NCI-H1694 (cell line): ENCODE measurements around the gene C3orf70.

Experiments used
- DNase-seq: peaks from one replicate; lab custom pipeline; 2025; lab: John Stamatoyannopoulos, UW

The C3orf70 gene

DNA sequence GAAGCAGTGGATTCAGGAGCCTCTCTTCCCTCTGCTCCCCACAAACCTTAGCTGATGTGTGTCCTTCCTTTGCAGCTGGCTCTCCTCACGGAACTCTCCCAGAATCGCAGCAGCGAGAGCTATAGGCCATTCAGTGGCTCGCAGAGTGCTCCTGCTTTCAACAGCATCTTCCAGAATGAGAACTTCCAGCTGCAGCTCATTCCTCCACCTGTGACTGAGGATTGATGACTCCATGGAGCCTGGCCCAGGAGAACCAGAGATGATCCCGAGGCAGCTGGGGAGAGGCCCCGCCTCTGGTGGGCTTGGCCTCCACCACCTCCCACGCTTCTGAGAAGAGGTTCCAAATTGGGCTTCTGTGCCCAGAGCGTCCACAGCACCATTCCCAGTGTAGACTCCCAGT is 101.1 kb downstream of the C3orf70 start:
- no peak for DNase-seq

DNA sequence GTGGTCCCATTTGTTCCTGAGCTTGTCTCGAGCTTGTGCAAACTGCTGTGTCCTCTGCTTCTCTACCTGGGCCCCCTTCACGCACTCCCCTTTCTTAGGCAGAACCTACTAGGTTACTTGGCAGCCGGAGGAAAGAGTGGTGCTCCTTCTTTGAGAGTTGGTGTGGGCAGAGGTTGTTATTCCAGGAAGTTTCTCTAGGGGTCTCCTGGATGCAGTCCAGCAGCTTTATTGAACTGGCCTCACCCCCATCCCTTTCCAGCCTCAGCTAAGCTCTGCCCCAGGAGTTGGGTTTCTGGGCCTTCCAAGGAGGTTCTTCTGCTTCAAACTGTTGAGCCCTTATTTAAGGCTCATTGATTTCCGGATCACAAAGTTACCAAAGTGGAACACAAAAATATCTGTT is 103.2 kb downstream of the C3orf70 start:
- no peak for DNase-seq

DNA sequence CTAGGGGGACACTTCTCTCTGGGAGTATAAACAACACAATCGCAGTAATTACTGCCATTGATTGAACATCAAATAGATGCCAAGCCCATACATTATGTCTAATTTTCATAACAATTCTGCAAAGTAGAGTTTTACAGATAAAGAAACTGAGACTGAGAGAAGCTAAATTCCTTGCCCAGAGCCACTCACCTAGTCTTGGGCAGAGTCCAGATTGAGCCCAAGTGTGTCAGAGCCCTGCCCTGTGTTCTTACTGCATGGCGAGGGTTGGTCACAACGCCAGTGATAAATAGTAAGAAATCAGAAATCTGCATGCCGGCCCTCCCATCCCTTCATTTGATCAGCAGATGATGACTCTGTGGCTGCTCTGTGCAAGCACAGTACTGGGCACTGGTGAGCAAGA is 106.3 kb downstream of the C3orf70 start:
- no peak for DNase-seq

DNA sequence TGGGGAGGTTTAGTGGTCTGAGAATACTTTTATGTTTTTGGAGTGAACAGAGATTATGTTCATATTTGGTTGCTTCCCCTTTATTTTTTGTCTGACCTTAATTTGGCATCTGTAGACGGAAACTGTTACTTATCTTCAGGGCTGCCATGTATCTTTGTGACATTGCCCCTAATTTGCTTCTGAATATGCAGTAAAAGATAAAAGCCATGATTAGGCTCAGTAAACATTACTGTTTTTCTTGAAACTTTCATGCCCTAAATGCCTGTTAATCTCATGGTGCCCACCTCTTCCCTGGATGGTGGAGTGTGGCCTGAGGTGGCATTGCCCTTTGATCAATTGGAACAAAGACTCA is 106.7 kb downstream of the C3orf70 start:
- DNase-seq = no peak

DNA sequence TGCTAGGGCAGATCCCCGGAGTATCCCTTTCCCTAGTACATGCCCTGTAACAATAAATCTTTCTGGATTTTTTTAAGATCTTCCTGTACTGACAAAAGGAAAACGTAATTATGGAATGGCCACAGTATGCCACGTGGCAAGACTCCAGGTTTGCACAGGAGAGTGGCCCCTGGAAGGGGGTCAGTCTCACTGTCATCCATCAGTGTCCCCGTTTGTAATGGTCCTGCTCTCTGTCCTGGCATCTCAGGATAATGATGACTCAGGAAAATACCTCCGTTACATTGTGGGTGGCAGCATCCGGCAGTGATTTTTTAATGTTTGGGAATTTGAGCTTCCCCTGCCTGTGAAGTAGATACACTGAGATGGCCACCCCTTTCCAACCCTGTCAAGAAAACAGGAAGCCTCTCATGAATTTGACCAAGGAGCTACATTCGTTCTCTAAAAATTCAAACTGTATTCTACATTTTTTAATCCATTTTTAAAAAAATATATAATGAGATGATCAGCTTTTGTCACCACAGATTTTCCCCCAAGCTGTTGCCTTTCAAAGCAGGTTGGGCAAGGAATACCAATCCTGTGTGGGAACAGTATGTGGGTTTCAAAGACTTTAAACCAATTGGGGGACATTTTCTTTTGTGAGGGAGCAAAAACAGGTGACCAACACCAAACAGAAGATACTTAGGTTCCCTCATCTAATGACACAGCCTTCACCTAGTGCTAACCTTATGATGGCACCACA is 110.4 kb downstream of the C3orf70 start:
- no peak for DNase-seq

DNA sequence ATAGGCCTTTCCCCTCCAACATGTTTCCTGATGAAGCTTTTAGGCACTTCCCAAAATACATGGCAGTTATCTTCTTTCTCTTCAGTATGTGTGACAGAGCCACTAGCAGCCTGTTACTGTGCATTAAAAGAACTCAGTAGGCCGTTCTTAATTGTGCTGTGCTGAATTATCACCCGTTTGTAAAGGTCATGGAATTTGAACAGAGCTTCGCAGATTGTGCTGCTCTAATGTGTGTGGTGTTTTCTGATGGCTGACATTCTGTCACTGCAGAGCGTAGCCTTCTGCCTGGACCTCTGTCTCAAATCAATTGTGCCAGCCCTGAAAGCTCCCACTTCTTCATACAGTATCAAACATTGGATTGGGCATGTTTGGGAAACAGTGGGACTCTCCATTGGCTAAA is 111.3 kb downstream of the C3orf70 start:
- no peak for DNase-seq

DNA sequence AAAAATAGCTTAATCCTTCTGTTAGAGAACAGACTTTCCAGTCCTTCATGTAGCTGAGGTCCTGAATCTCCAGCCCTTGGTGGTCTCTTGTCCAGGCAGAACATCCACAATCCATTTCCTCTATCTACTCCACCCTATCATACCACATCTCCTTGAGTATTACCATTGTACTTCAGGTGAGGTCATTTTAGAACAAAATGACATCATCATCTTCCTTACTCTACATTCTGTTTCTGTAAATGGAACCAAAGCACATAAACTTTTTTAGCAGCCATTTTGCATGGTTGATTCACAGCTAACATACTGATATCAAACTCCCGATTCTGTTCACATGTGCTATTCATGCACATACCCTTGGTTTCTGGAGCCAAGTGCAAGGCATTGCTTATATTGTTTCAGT is 112.4 kb downstream of the C3orf70 start:
- DNase-seq = no peak

DNA sequence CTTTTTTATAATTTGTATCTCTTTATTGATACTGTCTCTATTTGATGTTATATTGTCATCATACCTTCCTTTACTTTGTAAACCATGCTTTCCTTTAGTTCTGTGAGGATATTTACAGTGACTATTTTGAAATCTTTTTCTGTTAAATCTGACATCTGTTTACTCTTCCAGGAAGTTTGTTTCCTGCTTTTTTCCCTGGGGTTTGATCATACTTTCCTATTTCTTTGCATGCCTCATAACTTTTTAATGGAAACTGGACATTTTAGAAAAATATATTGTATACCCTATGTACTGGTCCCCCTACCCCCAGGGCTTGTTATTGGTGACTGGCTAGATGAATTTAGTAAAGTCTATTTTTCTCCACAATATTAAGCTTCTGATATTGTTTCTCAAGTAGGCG is 115.1 kb downstream of the C3orf70 start:
- no peak for DNase-seq

DNA sequence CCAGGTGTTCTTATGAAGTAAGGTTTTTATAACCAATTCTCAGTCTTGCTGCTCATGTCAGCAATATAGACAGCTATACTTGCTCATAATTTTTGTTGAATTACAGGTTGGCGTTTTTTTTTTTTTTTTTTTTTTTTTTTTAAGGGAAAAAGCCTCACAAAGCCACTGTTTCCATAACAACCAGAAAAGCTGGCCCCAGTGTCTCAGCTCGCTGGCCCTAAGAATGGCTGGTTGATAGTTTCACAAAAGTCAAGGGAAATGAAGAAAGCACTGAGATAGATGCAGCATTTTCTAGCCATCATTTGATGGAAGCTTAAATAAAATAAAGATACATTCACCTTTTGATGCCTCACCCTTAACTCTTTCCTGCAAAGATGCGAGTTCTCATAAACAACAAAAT is 121.9 kb downstream of the C3orf70 start:
- no peak for DNase-seq

DNA sequence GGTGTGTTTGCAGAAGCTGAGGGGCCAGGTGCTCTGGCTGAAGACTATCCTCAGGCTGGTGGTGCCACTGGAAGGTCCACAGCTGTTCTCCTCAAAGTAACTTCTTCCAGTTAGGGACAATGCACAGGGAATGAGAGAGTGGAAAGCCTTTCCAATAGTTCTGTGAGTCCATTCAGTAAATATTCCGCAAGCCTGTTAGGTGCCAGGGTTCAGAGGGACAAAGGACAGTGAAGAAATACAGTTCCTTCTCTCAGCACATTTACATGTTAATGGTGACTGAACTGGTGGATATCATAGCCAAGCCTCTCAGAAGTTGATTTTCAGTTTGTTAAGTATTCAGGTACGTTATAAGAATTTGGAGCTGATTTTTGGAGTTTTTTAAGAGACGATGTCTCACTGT is 122.5 kb downstream of the C3orf70 start:
- no peak for DNase-seq

DNA sequence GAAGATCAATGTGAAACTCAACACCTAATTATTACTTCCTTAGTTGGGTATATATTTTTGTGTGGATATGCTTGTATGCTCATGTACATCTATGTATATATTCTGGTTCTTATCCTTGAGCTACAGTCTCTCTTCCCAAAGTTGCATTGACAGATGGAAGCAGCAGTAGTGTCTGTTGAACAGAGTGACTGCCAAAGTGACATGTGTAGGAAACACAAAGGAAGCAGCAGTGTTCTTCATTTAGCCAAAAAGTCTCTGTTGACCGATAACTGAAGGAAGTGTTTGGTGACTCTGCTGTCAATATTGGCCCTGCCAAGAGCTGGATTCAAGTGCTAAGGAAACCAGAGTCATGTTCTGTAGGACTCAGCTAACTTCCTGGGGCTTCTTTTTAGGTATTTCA is 123.8 kb downstream of the C3orf70 start:
- DNase-seq = no peak

DNA sequence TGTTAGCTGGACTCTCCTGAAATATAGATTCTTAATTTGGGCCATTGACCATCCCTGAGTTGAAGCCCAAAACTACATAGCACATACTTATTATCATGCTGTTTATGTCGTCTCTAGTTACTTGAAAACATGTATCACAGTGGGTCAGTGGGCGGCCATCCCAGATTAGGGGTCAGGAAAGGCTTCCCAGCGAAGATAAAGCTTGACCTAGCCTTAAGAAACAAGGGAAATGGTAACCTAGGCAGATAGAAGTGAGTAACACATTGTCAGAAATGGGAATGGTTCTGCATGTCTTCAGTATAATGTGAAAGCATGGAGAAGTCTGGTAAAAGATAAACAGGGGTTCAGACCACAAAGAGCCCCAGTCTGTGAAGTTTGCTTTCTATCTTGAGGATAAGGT is 124.7 kb downstream of the C3orf70 start:
- DNase-seq = no peak
